Common myeloid progenitor, CD34-positive (primary cell): ENCODE data around the gene KCTD16.

Source experiments
- CTCF ChIA-PET: fragments of 350-600 bp; sonication (Branson Sonifier 250); formaldehyde crosslinking; loops from one replicate; lab custom pipeline; 2021; ENCODE audit warnings: antibody characterized with exemption; lab: Charles Lee
- POLR2A ChIA-PET: fragments of 350-600 bp; sonication (Branson Sonifier 250); formaldehyde crosslinking; loops from one replicate; lab custom pipeline; 2021; ENCODE audit warnings: antibody characterized with exemption; lab: Charles Lee
- DNase-seq, 3 donors: peaks; one replicate each; pipeline versions ENCODE4 v3.0.0 to v3.0.0-alpha.2; 2013
- H3K27ac ChIP-seq, 2 experiments: 1 replicate in 1 of 2; 2 replicates in 1 of 2; pipeline ENCODE4 v1.7.0; 2013; ENCODE audit warnings: inconsistent platforms in 2 of 2, low read length in 2 of 2, mild to moderate bottlenecking in 2 of 2, low read depth in 1 of 2, moderate library complexity in 1 of 2; ENCODE audit not compliant: severe bottlenecking in 2 of 2, insufficient read depth in 1 of 2, poor library complexity in 1 of 2
- H3K27me3 ChIP-seq, 5 experiments: replicated peaks in 2 of 5; 1 replicate in 3 of 5; 2 replicates in 2 of 5; pipeline versions ENCODE4 v1.6.1 to v1.7.0; 2013; ENCODE audit warnings: low read length in 4 of 5, mild to moderate bottlenecking in 2 of 5, moderate library complexity in 2 of 5, inconsistent platforms in 1 of 5; ENCODE audit not compliant: insufficient read depth in 5 of 5, control insufficient read depth in 4 of 5
- H3K36me3 ChIP-seq, 4 experiments: 1 replicate in 2 of 4; 2 replicates in 2 of 4; pipeline versions ENCODE4 v1.6.1 to v1.7.0; 2013; ENCODE audit warnings: low read length in 3 of 4, control low read depth in 1 of 4, mild to moderate bottlenecking in 1 of 4; ENCODE audit not compliant: control insufficient read depth in 4 of 4, insufficient read depth in 4 of 4
- H3K4me1 ChIP-seq, 4 experiments: 1 replicate in 3 of 4; 2 replicates in 1 of 4; pipeline versions ENCODE4 v1.6.1 to v1.7.1; 2013; ENCODE audit warnings: low read length in 3 of 4, mild to moderate bottlenecking in 3 of 4, control low read depth in 1 of 4, inconsistent platforms in 1 of 4, moderate library complexity in 1 of 4; ENCODE audit not compliant: control insufficient read depth in 4 of 4, insufficient read depth in 4 of 4; ENCODE audit errors: control extremely low read depth in 1 of 4
- H3K4me3 ChIP-seq, 7 experiments: 1 replicate in 4 of 7; 2 replicates in 3 of 7; pipeline versions ENCODE4 v1.5.1 to v1.7.0; 2013; ENCODE audit warnings: mild to moderate bottlenecking in 7 of 7, low read length in 6 of 7, moderate library complexity in 6 of 7, inconsistent platforms in 2 of 7, low read depth in 2 of 7, control low read depth in 1 of 7; ENCODE audit not compliant: insufficient read depth in 4 of 7, control insufficient read depth in 1 of 7; ENCODE audit errors: extremely low read depth in 1 of 7
- H3K9me3 ChIP-seq, 5 experiments: 1 replicate in 4 of 5; 2 replicates in 1 of 5; pipeline versions ENCODE4 v1.6.1 to v1.7.1; 2013; ENCODE audit warnings: low read length in 4 of 5, mild to moderate bottlenecking in 2 of 5, inconsistent platforms in 1 of 5, low read depth in 1 of 5, moderate library complexity in 1 of 5; ENCODE audit not compliant: control insufficient read depth in 4 of 5, insufficient read depth in 2 of 5; ENCODE audit errors: control extremely low read depth in 1 of 5
- WGBS: methylation state at CpG from one replicate; pipeline ENCODE4 v1.1.5; 2013; ENCODE audit not compliant: insufficient coverage; 5-methylcytosine and 5-hydroxymethylcytosine counted together

Gene KCTD16

DNA sequence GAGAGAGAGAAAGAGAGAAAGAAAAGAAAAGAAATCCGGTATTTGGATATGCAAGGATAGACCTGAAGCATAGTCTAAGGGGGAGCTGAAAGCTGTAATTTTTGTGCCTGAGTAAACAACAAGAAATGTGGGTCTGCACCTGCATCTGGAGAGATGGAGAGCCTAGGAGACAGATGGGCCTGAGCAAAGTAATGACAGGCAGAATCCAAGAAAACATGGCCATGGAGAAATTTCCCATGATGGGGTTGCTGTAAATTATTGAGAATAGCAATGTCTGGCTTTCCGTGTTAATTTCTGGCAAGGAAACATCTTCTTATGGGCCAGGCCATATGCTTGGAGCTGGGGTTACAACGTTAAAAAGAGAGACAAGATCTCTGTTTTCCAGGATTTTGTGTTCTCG lies 40.4 kb upstream of the KCTD16 start:
- no peaks in the 10 kb centered on the region for H3K4me1 ChIP-seq
- H3K27ac ChIP-seq: no peak overlapping the region
- 96% methylated on average over 2 of the region's 4 CpGs for WGBS
- no peak overlapping the region for H3K4me3 ChIP-seq
- CTCF ChIA-PET: interaction anchor here (0.6 kb wide), 1 partner anchor 52 kb away, joined by 3 read pairs; no protein-coding TSS in a partner anchor
- no peaks in the 10 kb centered on the region for H3K36me3 ChIP-seq
- no peaks in the 10 kb centered on the region for H3K27me3 ChIP-seq
- DNase-seq: no peak
- POLR2A ChIA-PET: no interaction called here
- H3K9me3 ChIP-seq: no peaks in the 10 kb centered on the region

- no peaks in the 10 kb centered on the region for H3K36me3 ChIP-seq
- DNase-seq: no peak
- no peak overlapping the region for H3K4me3 ChIP-seq
- WGBS: 100% methylated on average over 1 of the region's 4 CpGs
- H3K9me3 ChIP-seq: no peaks in the 10 kb centered on the region
- ChIA-PET POLR2A (no interaction called here), CTCF (no interaction called here)
- H3K27ac ChIP-seq: no peak overlapping the region
- no peaks in the 10 kb centered on the region for H3K27me3 ChIP-seq
- no peaks in the 10 kb centered on the region for H3K4me1 ChIP-seq
Measured at GRCh38 chr5:144131261-144131660, 39.4 kb upstream of the KCTD16 start.

DNA sequence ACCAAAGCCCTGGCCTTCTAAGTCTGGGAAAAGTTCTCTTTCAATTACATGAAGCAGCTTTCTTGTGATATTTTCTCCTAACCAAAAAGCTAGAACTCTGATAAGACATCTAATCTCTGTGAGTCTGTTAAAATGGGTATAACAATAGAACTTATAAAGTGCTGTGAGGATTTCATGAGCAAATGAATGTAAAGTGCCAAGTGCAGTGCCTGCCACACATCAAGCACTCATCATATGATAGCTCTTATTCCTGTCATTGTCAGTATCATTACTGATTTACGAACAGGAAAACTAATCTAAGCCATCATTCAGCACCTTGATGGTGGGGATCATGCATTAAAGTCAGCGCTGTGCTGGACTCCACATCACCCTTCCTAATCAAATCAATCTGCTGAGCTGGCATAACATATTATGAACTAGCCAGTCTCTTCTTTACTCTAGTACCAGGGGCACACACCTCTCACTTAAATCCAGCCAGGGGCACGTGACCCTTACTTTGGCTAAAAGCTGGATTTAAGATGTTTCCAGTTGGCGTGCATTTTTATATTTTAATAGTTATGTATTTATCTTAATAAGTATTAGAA lies 37.5 kb upstream of the KCTD16 start:
- CTCF ChIA-PET: interaction anchor here (1.1 to 1.4 kb wide), 2 partner anchors 10 to 15 kb away, joined by 5 read pairs; no protein-coding TSS in a partner anchor

GRCh38 chr5:144134194-144134826 lies 36.4 kb upstream of the KCTD16 start:
- no peaks in the 10 kb centered on the region for H3K36me3 ChIP-seq
- 93% methylated on average over 2 of the region's 2 CpGs for WGBS
- ChIA-PET POLR2A (no interaction called here), CTCF (no interaction called here)
- H3K4me1 ChIP-seq: no peaks in the 10 kb centered on the region
- no peaks in the 10 kb centered on the region for H3K9me3 ChIP-seq
- no peaks in the 10 kb centered on the region for H3K27me3 ChIP-seq
- no peak overlapping the region for H3K4me3 ChIP-seq
- no peak overlapping the region for H3K27ac ChIP-seq
- DNase-seq: no peak

More for the DNA sequence above, 37.5 kb upstream of the KCTD16 start:
- Histone ChIP-seq H3K4me3 (no peak overlapping the region), H3K36me3 (no peaks in the 10 kb centered on the region), H3K27ac (no peak overlapping the region), H3K27me3 (no peaks in the 10 kb centered on the region), H3K9me3 (no peaks in the 10 kb centered on the region), H3K4me1 (no peaks in the 10 kb centered on the region)
- DNase-seq: no peak
- POLR2A ChIA-PET: no interaction called here
- WGBS: 100% methylated on average over 1 of the region's 4 CpGs

GRCh38 chr5:144135113-144135762 lies 35.4 kb upstream of the KCTD16 start:
- Histone ChIP-seq H3K4me3 (no peak overlapping the region), H3K9me3 (no peaks in the 10 kb centered on the region), H3K27me3 (no peaks in the 10 kb centered on the region), H3K4me1 (no peaks in the 10 kb centered on the region), H3K27ac (no peak overlapping the region), H3K36me3 (no peaks in the 10 kb centered on the region)
- ChIA-PET POLR2A (no interaction called here), CTCF (no interaction called here)
- no peak for DNase-seq
- WGBS: 95% methylated on average over 2 of the region's 3 CpGs

GRCh38 chr5:144139586-144139985 lies 31.1 kb upstream of the KCTD16 start:
- CTCF ChIA-PET: interaction anchor here (0.5 to 2.1 kb wide), 3 partner anchors 11 to 52 kb away, joined by 3 to 5 read pairs (median 4); partner anchors contain the start of genes KCTD16 and YIPF5
- no peak overlapping the region for H3K4me3 ChIP-seq
- no peaks in the 10 kb centered on the region for H3K27me3 ChIP-seq
- H3K36me3 ChIP-seq: no peaks in the 10 kb centered on the region
- no peak for DNase-seq
- 100% methylated on average over 5 of the region's 5 CpGs for WGBS
- H3K27ac ChIP-seq: no peak overlapping the region
- H3K4me1 ChIP-seq: peaks cover 0 to 10% (median 3%) of the 10 kb centered on the region in 4 experiments
- H3K9me3 ChIP-seq: no peaks in the 10 kb centered on the region
- POLR2A ChIA-PET: no interaction called here

GRCh38 chr5:144141585-144141984 lies 29.1 kb upstream of the KCTD16 start:
- Histone ChIP-seq H3K9me3 (no peaks in the 10 kb centered on the region), H3K36me3 (no peaks in the 10 kb centered on the region), H3K4me1 (peaks cover 0 to 10% (median 3%) of the 10 kb centered on the region in 4 experiments), H3K4me3 (no peak overlapping the region), H3K27ac (no peak overlapping the region), H3K27me3 (no peaks in the 10 kb centered on the region)
- CTCF ChIA-PET: interaction anchor here (1.3 to 2.0 kb wide), 2 partner anchors 46 to 50 kb away, joined by 4 to 5 read pairs; no protein-coding TSS in a partner anchor
- POLR2A ChIA-PET: interaction anchor here (0.6 kb wide), 1 partner anchor 149 kb away, joined by 3 read pairs; no protein-coding TSS in a partner anchor
- DNase-seq: no peak
- WGBS: 100% methylated on average over 2 of the region's 2 CpGs
